ENCODE measurements around the gene PLEKHA4. TPM values are rescaled to one million over a fixed set of nuclear protein-coding genes. Genes with fewer than 3 reads are reported as not detected.
A peak's percentile ranks its signal among the peaks of the same experiment; 100 is the strongest.
"Not testable (repeated sequence)": the region's sequence is repeated elsewhere in the genome, so short reads cannot be mapped to it uniquely, and the experiment has no call there.

PLEKHA4 gene
- total RNA-seq, 1 donor from 2014 or later, result 14.1 TPM

DNA sequence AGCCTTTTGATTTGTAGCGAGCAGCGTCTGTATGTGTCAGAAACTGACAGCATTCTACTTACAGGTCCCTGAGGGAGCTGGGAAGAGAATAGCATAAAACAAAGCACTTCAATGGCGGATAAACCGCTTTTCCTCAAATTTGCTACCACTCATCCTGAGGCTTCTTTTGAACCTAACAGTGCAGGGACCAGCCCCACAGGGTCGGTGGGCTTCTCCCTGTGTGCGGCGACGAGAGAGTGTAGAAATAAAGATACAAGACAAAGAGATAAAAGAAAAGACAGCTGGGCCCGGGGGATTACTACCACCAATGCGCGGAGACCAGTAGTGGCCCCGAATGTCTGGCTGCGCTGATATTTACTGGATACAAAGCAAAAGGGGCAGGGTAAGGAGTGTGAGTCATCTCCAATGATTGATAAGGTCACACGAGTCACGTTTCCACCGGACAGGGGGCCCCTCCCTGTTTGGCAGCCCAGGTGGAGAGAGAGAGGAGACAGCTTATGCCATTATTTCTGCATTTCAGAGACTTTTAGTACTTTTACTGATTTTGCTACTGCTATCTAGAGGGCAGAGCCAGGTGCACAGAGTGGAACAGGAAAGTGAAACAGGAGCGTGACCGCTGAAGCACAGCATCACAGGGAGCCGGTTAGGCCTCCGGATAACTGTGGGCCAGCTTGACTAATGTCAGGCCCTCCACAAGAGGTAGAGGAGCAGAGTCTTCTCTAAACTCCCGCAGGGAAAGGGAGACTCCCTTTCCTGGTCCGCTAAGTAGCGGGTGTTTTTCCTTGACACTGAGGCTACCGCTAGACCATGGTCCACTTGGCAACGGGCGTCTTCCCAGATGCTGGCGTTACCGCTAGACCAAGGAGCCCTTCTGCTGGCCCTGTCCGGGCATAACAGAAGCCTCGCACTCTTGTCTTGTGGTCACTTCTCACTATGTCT lies 7.9 kb upstream of the PLEKHA4 start:
- H3K9me3 ChIP-seq (ENCODE audit: control insufficient read depth in 3 of 3, low read length in 3 of 3); H3K27me3 ChIP-seq (ENCODE audit: control insufficient read depth in 3 of 3, insufficient read depth in 3 of 3, low read length in 3 of 3): not testable (repeated sequence)
- Histone ChIP-seq H3K9ac (ENCODE audit: low read depth in 1 of 3, low read length in 3 of 3) (peak overlapping the region; percentile 100), H3K36me3 (ENCODE audit: control insufficient read depth in 3 of 3, insufficient read depth in 3 of 3, low read length in 3 of 3) (peaks cover 26 to 41% (median 39%) of the 10 kb centered on the region in 3 donors), H3K4me3 (ENCODE audit: low read length in 3 of 3) (peak overlapping the region; percentile 94 to 100 (median 97)), H3K4me1 (ENCODE audit: control insufficient read depth in 3 of 3, insufficient read depth in 3 of 3, low read length in 3 of 3) (peaks cover 36 to 43% (median 42%) of the 10 kb centered on the region in 3 donors), H3K27ac (ENCODE audit: low read depth, low read length) (peak overlapping the region; percentile 100)

DNA sequence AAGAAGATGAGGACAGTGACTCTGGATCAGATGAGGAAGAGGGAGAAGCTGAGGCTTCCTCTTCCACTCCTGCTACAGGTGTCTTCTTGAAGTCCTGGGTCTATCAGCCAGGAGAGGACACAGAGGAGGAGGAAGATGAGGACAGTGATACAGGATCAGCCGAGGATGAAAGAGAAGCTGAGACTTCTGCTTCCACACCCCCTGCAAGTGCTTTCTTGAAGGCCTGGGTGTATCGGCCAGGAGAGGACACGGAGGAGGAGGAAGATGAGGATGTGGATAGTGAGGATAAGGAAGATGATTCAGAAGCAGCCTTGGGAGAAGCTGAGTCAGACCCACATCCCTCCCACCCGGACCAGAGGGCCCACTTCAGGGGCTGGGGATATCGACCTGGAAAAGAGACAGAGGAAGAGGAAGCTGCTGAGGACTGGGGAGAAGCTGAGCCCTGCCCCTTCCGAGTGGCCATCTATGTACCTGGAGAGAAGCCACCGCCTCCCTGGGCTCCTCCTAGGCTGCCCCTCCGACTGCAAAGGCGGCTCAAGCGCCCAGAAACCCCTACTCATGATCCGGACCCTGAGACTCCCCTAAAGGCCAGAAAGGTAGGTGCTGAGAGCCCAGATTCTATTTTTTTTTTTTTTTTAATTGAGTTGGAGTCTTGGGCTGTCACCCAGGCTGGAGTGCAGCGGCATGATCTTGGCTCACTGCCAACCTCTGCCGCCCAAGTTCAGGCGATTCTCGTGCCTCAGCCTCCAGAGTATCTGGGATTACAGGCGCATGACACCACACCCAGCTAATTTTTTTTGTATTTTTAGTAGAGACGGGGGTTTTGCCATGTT lies 6.1 kb upstream of the PLEKHA4 start:
- peak overlapping the region; percentile 94 to 100 (median 97) for H3K4me3 ChIP-seq (ENCODE audit: low read length in 3 of 3)
- no peaks in the 10 kb centered on the region for H3K9me3 ChIP-seq (ENCODE audit: control insufficient read depth in 3 of 3, low read length in 3 of 3)
- peaks cover 36 to 43% (median 42%) of the 10 kb centered on the region in 3 donors for H3K4me1 ChIP-seq (ENCODE audit: control insufficient read depth in 3 of 3, insufficient read depth in 3 of 3, low read length in 3 of 3)
- no peaks in the 10 kb centered on the region for H3K27me3 ChIP-seq (ENCODE audit: control insufficient read depth in 3 of 3, insufficient read depth in 3 of 3, low read length in 3 of 3)
- peak overlapping the region; percentile 100 for H3K27ac ChIP-seq (ENCODE audit: low read depth, low read length)
- peak overlapping the region; percentile 100 for H3K9ac ChIP-seq (ENCODE audit: low read depth in 1 of 3, low read length in 3 of 3)
- H3K36me3 ChIP-seq (ENCODE audit: control insufficient read depth in 3 of 3, insufficient read depth in 3 of 3, low read length in 3 of 3), result peaks cover 26 to 41% (median 37%) of the 10 kb centered on the region in 3 donors

DNA sequence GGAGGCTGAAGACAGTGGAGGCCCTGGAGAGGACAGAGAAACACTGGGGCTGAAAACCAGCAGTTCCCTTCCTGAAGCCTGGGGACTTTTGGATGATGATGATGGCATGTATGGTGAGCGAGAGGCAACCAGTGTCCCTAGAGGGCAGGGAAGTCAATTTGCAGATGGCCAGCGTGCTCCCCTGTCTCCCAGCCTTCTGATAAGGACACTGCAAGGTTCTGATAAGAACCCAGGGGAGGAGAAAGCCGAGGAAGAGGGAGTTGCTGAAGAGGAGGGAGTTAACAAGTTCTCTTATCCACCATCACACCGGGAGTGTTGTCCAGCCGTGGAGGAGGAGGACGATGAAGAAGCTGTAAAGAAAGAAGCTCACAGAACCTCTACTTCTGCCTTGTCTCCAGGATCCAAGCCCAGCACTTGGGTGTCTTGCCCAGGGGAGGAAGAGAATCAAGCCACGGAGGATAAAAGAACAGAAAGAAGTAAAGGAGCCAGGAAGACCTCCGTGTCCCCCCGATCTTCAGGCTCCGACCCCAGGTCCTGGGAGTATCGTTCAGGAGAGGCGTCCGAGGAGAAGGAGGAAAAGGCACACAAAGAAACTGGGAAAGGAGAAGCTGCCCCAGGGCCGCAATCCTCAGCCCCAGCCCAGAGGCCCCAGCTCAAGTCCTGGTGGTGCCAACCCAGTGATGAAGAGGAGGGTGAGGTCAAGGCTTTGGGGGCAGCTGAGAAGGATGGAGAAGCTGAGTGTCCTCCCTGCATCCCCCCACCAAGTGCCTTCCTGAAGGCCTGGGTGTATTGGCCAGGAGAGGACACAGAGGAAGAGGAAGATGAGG lies 5.3 kb upstream of the PLEKHA4 start:
- Histone ChIP-seq H3K36me3 (ENCODE audit: control insufficient read depth in 3 of 3, insufficient read depth in 3 of 3, low read length in 3 of 3) (peaks cover 26 to 41% (median 37%) of the 10 kb centered on the region in 3 donors), H3K27me3 (ENCODE audit: control insufficient read depth in 3 of 3, insufficient read depth in 3 of 3, low read length in 3 of 3) (no peaks in the 10 kb centered on the region), H3K9ac (ENCODE audit: low read depth in 1 of 3, low read length in 3 of 3) (peak overlapping the region; percentile 100), H3K9me3 (ENCODE audit: control insufficient read depth in 3 of 3, low read length in 3 of 3) (no peaks in the 10 kb centered on the region), H3K27ac (ENCODE audit: low read depth, low read length) (peak overlapping the region; percentile 100), H3K4me3 (ENCODE audit: low read length in 3 of 3) (peak overlapping the region; percentile 94 to 100 (median 97)), H3K4me1 (ENCODE audit: control insufficient read depth in 3 of 3, insufficient read depth in 3 of 3, low read length in 3 of 3) (peaks cover 39 to 48% (median 45%) of the 10 kb centered on the region in 3 donors)

DNA sequence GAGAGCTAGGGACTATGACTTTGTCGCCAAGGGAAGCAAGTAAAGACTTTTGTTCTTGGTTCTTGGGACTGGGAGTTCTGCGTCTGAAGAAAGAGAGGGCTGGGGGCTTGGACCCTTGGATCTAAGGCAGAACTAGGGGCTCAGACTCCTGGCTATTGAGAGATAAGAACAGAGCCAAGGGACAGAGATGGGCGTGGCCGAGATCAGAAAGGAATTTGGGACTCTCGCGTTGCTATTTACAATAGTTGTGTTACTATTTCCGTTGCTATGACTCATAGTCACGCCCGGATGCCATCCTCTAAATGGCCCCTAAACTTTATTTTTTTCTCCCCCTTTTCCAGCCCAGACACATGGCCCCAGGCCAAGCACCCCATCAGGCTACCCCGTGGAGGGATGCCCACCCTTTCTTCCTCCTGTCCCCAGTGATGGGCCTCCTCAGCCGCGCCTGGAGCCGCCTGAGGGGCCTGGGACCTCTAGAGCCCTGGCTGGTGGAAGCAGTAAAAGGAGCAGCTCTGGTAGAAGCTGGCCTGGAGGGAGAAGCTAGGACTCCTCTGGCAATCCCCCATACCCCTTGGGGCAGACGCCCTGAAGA lies 4.6 kb upstream of the PLEKHA4 start:
- Histone ChIP-seq H3K4me1 (ENCODE audit: control insufficient read depth in 3 of 3, insufficient read depth in 3 of 3, low read length in 3 of 3) (peaks cover 46 to 48% (median 48%) of the 10 kb centered on the region in 3 donors), H3K27me3 (ENCODE audit: control insufficient read depth in 3 of 3, insufficient read depth in 3 of 3, low read length in 3 of 3) (no peaks in the 10 kb centered on the region), H3K9ac (ENCODE audit: low read depth in 1 of 3, low read length in 3 of 3) (peak overlapping the region; percentile 100), H3K36me3 (ENCODE audit: control insufficient read depth in 3 of 3, insufficient read depth in 3 of 3, low read length in 3 of 3) (peaks cover 25 to 41% (median 33%) of the 10 kb centered on the region in 3 donors), H3K4me3 (ENCODE audit: low read length in 3 of 3) (peak overlapping the region; percentile 94 to 100 (median 97)), H3K27ac (ENCODE audit: low read depth, low read length) (peak overlapping the region; percentile 100), H3K9me3 (ENCODE audit: control insufficient read depth in 3 of 3, low read length in 3 of 3) (no peaks in the 10 kb centered on the region)

DNA sequence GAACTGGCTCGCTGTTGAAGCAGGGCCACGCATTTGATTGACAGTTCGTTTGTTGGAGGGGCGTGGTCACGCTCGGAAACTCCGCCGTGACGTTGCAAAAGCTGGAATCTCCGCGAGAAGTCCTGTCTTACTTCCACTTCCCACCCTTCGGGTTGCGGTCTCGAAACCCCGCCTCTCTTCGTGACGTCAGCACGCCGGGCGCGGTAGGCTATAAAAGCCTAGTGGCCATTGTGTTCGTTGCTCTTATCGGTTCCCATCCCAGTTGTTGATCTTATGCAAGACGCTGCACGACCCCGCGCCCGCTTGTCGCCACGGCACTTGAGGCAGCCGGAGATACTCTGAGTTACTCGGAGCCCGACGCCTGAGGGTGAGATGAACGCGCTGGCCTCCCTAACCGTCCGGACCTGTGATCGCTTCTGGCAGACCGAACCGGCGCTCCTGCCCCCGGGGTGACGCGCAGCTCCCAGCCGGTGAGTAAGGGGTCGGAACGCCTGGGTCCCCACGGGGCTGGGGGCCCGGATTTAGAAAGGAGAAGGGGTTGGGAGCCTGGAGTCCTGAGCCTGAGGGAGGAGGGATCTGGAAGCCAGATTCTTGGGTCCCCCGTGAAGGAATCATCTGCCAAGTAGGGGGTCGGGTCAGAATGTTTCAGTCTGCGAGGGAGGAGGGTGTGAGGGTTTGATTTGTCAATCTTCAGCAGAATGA lies 3.9 kb upstream of the PLEKHA4 start, which contains the start of gene PPP1R15A:
PPP1R15A (plus strand) TSS at position 240 of the 702 bp plus-strand sequence. CDS start 813 bp downstream, outside the sequence.
- peaks cover 20 to 39% (median 33%) of the 10 kb centered on the region in 3 donors for H3K36me3 ChIP-seq (ENCODE audit: control insufficient read depth in 3 of 3, insufficient read depth in 3 of 3, low read length in 3 of 3)
- H3K4me3 ChIP-seq (ENCODE audit: low read length in 3 of 3), result peak within 1 kb of the TSS; percentile 94 to 100 (median 97)
- peak within 1 kb of the TSS; percentile 100 for H3K27ac ChIP-seq (ENCODE audit: low read depth, low read length)
- peak within 1 kb of the TSS; percentile 100 for H3K9ac ChIP-seq (ENCODE audit: low read depth in 1 of 3, low read length in 3 of 3)
- no peaks in the 10 kb centered on the region for H3K9me3 ChIP-seq (ENCODE audit: control insufficient read depth in 3 of 3, low read length in 3 of 3)
- peaks cover 43 to 51% (median 51%) of the 10 kb centered on the region in 3 donors for H3K4me1 ChIP-seq (ENCODE audit: control insufficient read depth in 3 of 3, insufficient read depth in 3 of 3, low read length in 3 of 3)
- H3K27me3 ChIP-seq (ENCODE audit: control insufficient read depth in 3 of 3, insufficient read depth in 3 of 3, low read length in 3 of 3), result no peaks in the 10 kb centered on the region

DNA sequence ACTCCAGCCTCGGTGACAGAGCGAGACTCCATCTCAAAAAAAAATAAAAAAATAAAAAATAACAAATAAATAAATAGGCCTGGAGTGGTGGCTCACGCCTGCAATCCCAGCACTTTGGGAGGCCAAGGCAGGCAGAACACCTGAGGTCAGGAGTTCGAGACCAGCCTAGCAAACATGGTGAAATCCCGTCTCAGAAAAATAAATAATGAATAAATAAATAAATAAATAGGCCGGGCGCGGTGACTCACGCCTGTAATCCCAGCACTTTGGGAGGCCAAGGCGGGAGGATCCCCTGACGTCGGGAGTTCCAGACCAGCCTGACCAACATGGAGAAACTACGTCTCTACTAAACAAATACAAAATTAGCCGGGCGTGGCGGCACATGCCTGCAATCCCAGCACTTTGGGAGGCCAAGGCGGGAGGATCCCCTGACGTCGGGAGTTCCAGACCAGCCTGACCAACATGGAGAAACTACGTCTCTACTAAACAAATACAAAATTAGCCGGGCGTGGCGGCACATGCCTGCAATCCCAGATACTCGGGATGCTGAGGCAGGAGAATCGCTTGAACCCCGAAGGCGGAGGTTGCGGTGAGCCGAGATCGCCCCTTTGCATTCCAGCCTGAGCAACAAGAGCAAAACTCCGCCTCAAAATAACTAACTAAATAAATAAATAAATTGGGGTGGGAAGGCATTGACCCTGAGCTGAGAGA lies 3.2 kb upstream of the PLEKHA4 start:
- peak overlapping the region; percentile 100 for H3K27ac ChIP-seq (ENCODE audit: low read depth, low read length)
- not testable (repeated sequence) for H3K9me3 ChIP-seq (ENCODE audit: control insufficient read depth in 3 of 3, low read length in 3 of 3); H3K27me3 ChIP-seq (ENCODE audit: control insufficient read depth in 3 of 3, insufficient read depth in 3 of 3, low read length in 3 of 3)
- peaks cover 20 to 38% (median 33%) of the 10 kb centered on the region in 3 donors for H3K36me3 ChIP-seq (ENCODE audit: control insufficient read depth in 3 of 3, insufficient read depth in 3 of 3, low read length in 3 of 3)
- peak overlapping the region in 2 of 3 donors; percentile 61 to 66 for H3K9ac ChIP-seq (ENCODE audit: low read depth in 1 of 3, low read length in 3 of 3)
- H3K4me1 ChIP-seq (ENCODE audit: control insufficient read depth in 3 of 3, insufficient read depth in 3 of 3, low read length in 3 of 3), result peaks cover 47 to 55% (median 55%) of the 10 kb centered on the region in 3 donors
- peak overlapping the region in 2 of 3 donors; percentile 42 to 94 for H3K4me3 ChIP-seq (ENCODE audit: low read length in 3 of 3)

DNA sequence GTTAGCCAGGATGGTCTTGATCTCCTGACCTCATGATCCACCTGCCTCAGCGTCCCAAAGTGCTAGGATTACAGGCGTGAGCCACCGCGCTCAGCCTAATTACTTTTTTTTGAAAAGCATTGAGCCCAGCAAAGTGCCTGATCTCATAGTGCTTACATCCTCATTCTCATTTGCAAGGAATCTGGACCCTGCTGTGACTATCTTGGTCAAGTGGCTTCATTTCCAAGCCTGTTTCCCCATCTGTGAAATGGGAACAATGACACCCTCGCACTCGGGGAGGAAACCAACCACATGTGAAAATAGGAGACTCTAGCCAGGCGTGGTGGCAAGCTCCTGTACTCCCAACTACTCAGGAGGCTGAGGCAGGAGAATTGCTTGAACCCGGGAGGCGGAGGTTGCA lies 1.6 kb upstream of the PLEKHA4 start:
- H3K4me1 ChIP-seq (ENCODE audit: control insufficient read depth in 3 of 3, insufficient read depth in 3 of 3, low read length in 3 of 3), result peaks cover 33 to 47% (median 39%) of the 10 kb centered on the region in 3 donors
- H3K4me3 ChIP-seq (ENCODE audit: low read length in 3 of 3), result no peak overlapping the region
- H3K36me3 ChIP-seq (ENCODE audit: control insufficient read depth in 3 of 3, insufficient read depth in 3 of 3, low read length in 3 of 3), result peaks cover 16 to 24% (median 22%) of the 10 kb centered on the region in 3 donors
- H3K27ac ChIP-seq (ENCODE audit: low read depth, low read length), result no peak overlapping the region
- no peaks in the 10 kb centered on the region for H3K9me3 ChIP-seq (ENCODE audit: control insufficient read depth in 3 of 3, low read length in 3 of 3)
- H3K27me3 ChIP-seq (ENCODE audit: control insufficient read depth in 3 of 3, insufficient read depth in 3 of 3, low read length in 3 of 3), result no peaks in the 10 kb centered on the region
- no peak overlapping the region for H3K9ac ChIP-seq (ENCODE audit: low read depth in 1 of 3, low read length in 3 of 3)

DNA sequence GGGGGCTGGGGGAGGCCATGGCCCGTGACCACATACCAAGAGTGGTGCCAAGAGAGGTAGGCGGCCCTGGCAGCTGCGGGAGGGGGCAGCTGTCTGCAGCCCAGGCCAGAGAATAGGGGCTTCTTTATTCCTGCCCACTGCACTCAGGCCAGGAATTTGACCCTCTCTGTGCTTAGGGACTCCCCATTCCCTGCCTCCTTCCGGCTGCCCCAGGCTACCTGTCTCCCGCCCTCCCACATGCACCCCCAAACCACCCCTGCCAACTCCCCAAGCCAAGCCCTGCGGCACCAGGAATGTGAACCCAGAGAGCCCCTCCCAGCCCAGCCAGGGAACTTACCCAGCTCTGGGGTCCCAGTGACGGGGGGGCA lies 687 bp downstream of the PLEKHA4 start:
- H3K4me3 ChIP-seq (ENCODE audit: low read length in 3 of 3), result peak overlapping the region; percentile 46 to 72 (median 58)
- H3K9ac ChIP-seq (ENCODE audit: low read depth in 1 of 3, low read length in 3 of 3), result peak overlapping the region; percentile 67 to 81 (median 68)
- H3K27ac ChIP-seq (ENCODE audit: low read depth, low read length), result peak overlapping the region; percentile 85

More for the DNA sequence above, 687 bp downstream of the PLEKHA4 start:
- Histone ChIP-seq H3K9me3 (ENCODE audit: control insufficient read depth in 3 of 3, low read length in 3 of 3) (no peaks in the 10 kb centered on the region), H3K36me3 (ENCODE audit: control insufficient read depth in 3 of 3, insufficient read depth in 3 of 3, low read length in 3 of 3) (peaks cover 0 to 6% (median 4%) of the 10 kb centered on the region in 3 donors), H3K4me1 (ENCODE audit: control insufficient read depth in 3 of 3, insufficient read depth in 3 of 3, low read length in 3 of 3) (peaks cover 15 to 34% (median 27%) of the 10 kb centered on the region in 3 donors), H3K27me3 (ENCODE audit: control insufficient read depth in 3 of 3, insufficient read depth in 3 of 3, low read length in 3 of 3) (no peaks in the 10 kb centered on the region)

Measured in skeletal muscle tissue (tissue), 4 donors.